ENCODE measurements around the gene PHKG2. TPM values are rescaled to one million over a fixed set of nuclear protein-coding genes. Genes with fewer than 3 reads are reported as not detected.

The PHKG2 gene
- polyA plus RNA-seq, 2 of the 4 experiments (the other 2 are of a cell fraction): 28.0 to 37.3 TPM

- TF ChIP-seq ESRRA (IDR thresholded peaks at IDR 0.05; ENCODE audit: borderline replicate concordance, low read length) (no peak), POLR2AphosphoS2 (conservative IDR thresholded peaks at IDR 0.05; ENCODE audit: low read length) (no peak)
Observed at GRCh38 chr16:30764816-30765465, 16.7 kb downstream of the PHKG2 start (continued).

GRCh38 chr16:30766206-30766932 is 18.1 kb downstream of the PHKG2 start:
- TF ChIP-seq BHLHE40 (IDR thresholded peaks at IDR 0.05; ENCODE audit: low read depth, low read length) (no peak), CHD4 (IDR thresholded peaks at IDR 0.05; ENCODE audit: borderline replicate concordance) (no peak), MAFK (IDR thresholded peaks at IDR 0.05; ENCODE audit: partially characterized antibody) (no peak), POLR2A (IDR thresholded peaks at IDR 0.05; ENCODE audit: low read length) (no peak), NR3C1 (IDR thresholded peaks at IDR 0.05) (no peak), POLR2AphosphoS2 (conservative IDR thresholded peaks at IDR 0.05; ENCODE audit: low read length) (no peak), NPAS2 (CRISPR knock-in tag; IDR thresholded peaks at IDR 0.05; ENCODE audit: borderline replicate concordance) (no peak), ZC3H11A (IDR thresholded peaks at IDR 0.05) (no peak), E2F6 (IDR thresholded peaks at IDR 0.05; ENCODE audit: borderline replicate concordance, low read depth) (no peak), ZSCAN20 (CRISPR knock-in tag; IDR thresholded peaks at IDR 0.05) (no peak), EHF (CRISPR knock-in tag; IDR thresholded peaks at IDR 0.05) (no peak), GATA3 (IDR thresholded peaks at IDR 0.05; ENCODE audit: borderline replicate concordance) (no peak), JUNB (IDR thresholded peaks at IDR 0.05) (no peak)
- peaks cover 12% of the 10 kb centered on the region for H3K4me1 ChIP-seq
- H3K4me2 ChIP-seq: no peak overlapping the region
- ChIA-PET CTCF (interaction anchor here (1.5 to 4.9 kb wide), 3 partner anchors 8 to 136 kb away, joined by 3 to 18 read pairs (median 5); no protein-coding TSS in a partner anchor), POLR2A (interaction anchor here (1.7 kb wide), 1 partner anchor 9 kb away, joined by 4 read pairs; no protein-coding TSS in a partner anchor)
- H3K9me3 ChIP-seq: no peaks in the 10 kb centered on the region
- no peak overlapping the region for H3K4me3 ChIP-seq
- no peak for ATAC-seq
- 95% methylated on average over 28 of the region's 29 CpGs for WGBS (ENCODE audit: missing lambda C conversion rate)
- DNase-seq (ENCODE audit: low read depth in 1 of 2, low spot score in 1 of 2): no peak
- no peak for FAIRE-seq
- no peak overlapping the region for H3K27ac ChIP-seq

GRCh38 chr16:30766933-30767284 is 18.7 kb downstream of the PHKG2 start:
- DNase-seq (ENCODE audit: low read depth in 1 of 2, low spot score in 1 of 2): no peak
- Histone ChIP-seq H3K27ac (no peak overlapping the region), H3K4me1 (peaks cover 12% of the 10 kb centered on the region), H3K9me3 (no peaks in the 10 kb centered on the region), H3K4me3 (no peak overlapping the region), H3K4me2 (no peak overlapping the region)
- 86% methylated on average over 4 of the region's 4 CpGs for WGBS (ENCODE audit: missing lambda C conversion rate)
- POLR2A ChIA-PET: interaction anchor here (1.7 kb wide), 1 partner anchor 8 kb away, joined by 4 read pairs; no protein-coding TSS in a partner anchor
- CTCF ChIA-PET: interaction anchor here (4.9 kb wide), 1 partner anchor 8 kb away, joined by 18 read pairs; no protein-coding TSS in a partner anchor
- TF ChIP-seq RNF2 (IDR thresholded peaks at IDR 0.05; ENCODE audit: borderline replicate concordance, low read depth) (no peak), KDM1A (IDR thresholded peaks at IDR 0.05; ENCODE audit: low read depth) (no peak), EHMT2 (IDR thresholded peaks at IDR 0.05; ENCODE audit: low read depth) (no peak), SREBF2 (IDR thresholded peaks at IDR 0.05) (no peak), CHD4 (IDR thresholded peaks at IDR 0.05; ENCODE audit: borderline replicate concordance) (no peak)
- FAIRE-seq: no peak
- no peak for ATAC-seq

GRCh38 chr16:30767767-30768465 is 19.7 kb downstream of the PHKG2 start:
- no peak for FAIRE-seq
- ChIA-PET POLR2A (no interaction called here), CTCF (interaction anchor here (0.6 to 2.0 kb wide), 3 partner anchors 17 to 174 kb away, joined by 3 to 8 read pairs (median 4); no protein-coding TSS in a partner anchor)
- no peak overlapping the region for H3K4me2 ChIP-seq
- H3K27ac ChIP-seq: no peak overlapping the region
- H3K9me3 ChIP-seq: no peaks in the 10 kb centered on the region
- peaks cover 11% of the 10 kb centered on the region for H3K4me1 ChIP-seq
- WGBS (ENCODE audit: missing lambda C conversion rate): 95% methylated on average over 12 of the region's 18 CpGs
- DNase-seq (ENCODE audit: low read depth in 1 of 2, low spot score in 1 of 2): no peak
- no peak for ATAC-seq
- no peak overlapping the region for H3K4me3 ChIP-seq
- TF ChIP-seq SMC3 (IDR thresholded peaks at IDR 0.05) (no peak), ATOH8 (CRISPR knock-in tag; IDR thresholded peaks at IDR 0.05; ENCODE audit: low read depth) (no peak), REST (IDR thresholded peaks at IDR 0.05) (no peak), NR3C1 (IDR thresholded peaks at IDR 0.05) (no peak), FOXS1 (CRISPR knock-in tag; IDR thresholded peaks at IDR 0.05) (no peak), ZNF302 (CRISPR knock-in tag; IDR thresholded peaks at IDR 0.05) (no peak), HEYL (CRISPR knock-in tag; IDR thresholded peaks at IDR 0.05) (no peak), ESRRA (IDR thresholded peaks at IDR 0.05; ENCODE audit: borderline replicate concordance, low read length) (no peak), EHF (CRISPR knock-in tag; IDR thresholded peaks at IDR 0.05) (no peak), JUNB (IDR thresholded peaks at IDR 0.05) (no peak), RFX5 (IDR thresholded peaks at IDR 0.05) (no peak), ZC3H11A (IDR thresholded peaks at IDR 0.05) (no peak), MAFK (IDR thresholded peaks at IDR 0.05; ENCODE audit: partially characterized antibody) (no peak)

Measured in A549 (cell line).